GM18511 (cell line): Measurements from ENCODE around the gene NATD1.

Experiments
- ATAC-seq: cut with Tn5 transposase; IDR thresholded peaks from one replicate; pipeline ENCODE4 v1.9.1; 2021; ENCODE audit warnings: mild to moderate bottlenecking, moderate library complexity; ENCODE audit not compliant: unreplicated experiment

Gene NATD1

GRCh38 chr17:21289902-21290571 lies 36.8 kb upstream of the NATD1 start:
- no peak for ATAC-seq

- ATAC-seq, result no peak
Measured at GRCh38 chr17:21289175-21289901, 36.1 kb upstream of the NATD1 start.

GRCh38 chr17:21288571-21289017 lies 35.4 kb upstream of the NATD1 start:
- ATAC-seq, result peak; percentile 22

GRCh38 chr17:21287703-21288449 lies 34.7 kb upstream of the NATD1 start:
- ATAC-seq, result peak; percentile 46

- no peak for ATAC-seq
Measured at GRCh38 chr17:21286909-21287702, 33.9 kb upstream of the NATD1 start.

DNA sequence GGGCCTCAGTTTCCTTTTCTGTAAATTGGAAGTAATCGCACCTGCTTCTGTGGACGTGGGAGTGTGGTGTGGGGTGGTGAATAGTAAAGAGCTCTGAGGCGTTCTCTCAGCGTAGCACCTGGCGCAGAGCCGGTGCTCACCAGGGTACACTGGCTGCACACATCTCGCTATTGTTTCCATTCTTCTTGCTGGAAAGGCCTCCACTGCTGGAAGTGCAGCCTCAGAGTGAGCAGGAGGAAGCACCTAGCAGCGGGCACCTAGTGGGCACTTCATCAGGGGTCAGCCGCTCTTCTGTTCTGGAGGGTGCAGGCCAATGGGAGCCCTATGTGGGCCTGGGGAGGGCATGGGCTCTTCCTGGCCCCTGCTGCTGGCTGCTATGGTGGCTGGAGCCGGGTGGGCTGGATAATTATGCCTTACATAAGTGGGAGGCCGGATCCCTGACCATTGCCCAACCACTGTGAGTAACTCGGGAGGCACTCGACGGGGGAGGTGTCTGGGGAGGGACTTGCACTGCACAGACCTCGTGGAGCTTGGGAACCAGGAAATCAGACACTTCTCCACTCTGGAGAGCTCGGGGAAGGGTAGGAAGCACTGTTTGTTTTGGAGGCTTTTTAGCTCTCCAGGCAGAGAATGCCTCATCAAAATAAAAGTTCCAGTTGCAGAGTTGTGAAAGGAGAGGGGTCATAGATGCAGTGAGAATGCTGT lies 33.0 kb upstream of the NATD1 start:
- no peak for ATAC-seq

DNA sequence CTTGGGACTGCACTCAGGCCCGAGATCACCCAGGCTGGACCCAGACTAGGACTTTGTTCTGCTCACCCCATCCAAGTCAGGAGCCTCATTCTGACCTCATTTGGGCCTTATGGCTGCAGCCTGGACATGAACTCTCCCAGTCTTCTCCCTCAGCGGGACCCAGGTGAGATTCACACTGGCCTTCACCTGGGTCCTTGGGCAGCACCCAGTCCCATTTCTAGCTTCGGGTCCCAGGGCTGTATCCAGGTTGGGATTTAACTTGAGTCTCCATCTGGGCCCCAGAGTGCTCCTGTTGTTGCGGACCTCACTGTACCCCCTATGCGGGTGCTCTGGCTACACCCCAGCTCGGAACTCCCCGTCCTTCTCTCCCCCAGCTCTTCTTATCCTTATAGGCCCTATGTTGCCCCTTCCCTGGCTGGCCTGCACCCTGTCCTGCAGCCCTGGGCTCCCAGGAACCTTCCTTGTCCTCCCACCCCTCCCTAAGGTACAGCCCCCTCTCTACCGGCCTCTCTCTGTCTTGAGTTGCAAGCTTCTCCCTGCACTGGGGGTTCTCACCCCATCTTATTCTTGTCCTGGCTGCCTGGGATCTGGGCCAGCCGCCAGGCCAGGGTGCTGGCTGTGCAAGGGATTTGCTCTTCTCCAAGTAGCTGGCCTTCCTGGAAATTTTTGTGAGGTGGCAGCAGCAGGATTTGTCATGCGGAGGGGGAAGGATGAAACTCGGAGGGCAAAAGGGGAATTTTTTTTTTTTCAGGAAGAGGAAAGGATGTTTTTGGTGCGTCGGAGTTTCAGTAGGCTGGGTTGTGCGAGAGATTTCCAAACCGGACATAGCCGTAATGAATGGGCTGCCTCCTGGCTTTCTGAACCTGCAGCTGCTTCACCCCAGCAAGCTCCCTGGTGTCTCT lies 32.2 kb upstream of the NATD1 start:
- no peak for ATAC-seq

DNA sequence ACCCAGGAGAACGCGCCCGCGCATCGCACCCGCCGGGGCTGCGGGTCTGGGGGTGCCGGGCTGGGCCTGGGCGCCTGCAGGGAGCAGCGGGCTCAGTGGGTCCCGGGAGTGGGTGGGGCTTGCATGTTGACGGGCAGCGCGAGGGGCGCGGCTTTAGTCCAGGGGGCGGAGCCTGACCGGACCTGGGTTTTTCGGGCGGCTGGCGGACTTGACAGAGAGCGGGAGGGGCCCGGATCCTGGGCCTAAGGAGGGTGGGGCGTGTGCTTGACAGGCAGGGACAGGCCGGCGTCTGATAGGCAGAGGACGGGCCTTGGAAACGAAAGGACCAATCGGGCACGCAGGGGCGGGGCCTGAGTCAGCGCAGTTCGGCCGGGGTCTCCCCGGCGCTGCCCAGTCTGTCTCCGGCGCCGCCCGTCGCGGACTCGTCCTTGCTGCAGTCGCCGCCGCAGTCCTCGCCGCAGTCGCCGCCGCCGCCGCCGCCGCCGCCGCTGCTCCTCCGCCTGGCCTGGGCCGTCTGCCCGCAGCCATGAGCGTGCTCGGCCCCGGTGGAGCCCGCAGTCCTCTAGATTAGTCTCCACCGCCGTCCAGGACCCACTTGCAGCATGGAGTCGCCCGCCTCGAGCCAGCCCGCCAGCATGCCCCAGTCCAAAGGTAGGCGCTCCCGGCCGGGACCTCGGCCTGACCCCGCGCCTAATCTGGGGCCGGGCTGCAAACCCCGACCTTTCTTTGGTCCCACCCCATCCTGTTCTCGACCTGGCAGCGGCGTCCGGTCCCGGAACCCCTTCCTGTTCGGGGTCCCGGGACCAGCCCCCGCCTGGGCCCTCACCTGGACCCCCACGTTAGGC lies 31.3 kb upstream of the NATD1 start, which contains the start of gene MAP2K3:
Gene MAP2K3, plus strand, starts transcription at position 393 of the 845 bp plus-strand sequence. Its CDS starts 210 bp downstream, at position 603.
- ATAC-seq, result peak; percentile 73

DNA sequence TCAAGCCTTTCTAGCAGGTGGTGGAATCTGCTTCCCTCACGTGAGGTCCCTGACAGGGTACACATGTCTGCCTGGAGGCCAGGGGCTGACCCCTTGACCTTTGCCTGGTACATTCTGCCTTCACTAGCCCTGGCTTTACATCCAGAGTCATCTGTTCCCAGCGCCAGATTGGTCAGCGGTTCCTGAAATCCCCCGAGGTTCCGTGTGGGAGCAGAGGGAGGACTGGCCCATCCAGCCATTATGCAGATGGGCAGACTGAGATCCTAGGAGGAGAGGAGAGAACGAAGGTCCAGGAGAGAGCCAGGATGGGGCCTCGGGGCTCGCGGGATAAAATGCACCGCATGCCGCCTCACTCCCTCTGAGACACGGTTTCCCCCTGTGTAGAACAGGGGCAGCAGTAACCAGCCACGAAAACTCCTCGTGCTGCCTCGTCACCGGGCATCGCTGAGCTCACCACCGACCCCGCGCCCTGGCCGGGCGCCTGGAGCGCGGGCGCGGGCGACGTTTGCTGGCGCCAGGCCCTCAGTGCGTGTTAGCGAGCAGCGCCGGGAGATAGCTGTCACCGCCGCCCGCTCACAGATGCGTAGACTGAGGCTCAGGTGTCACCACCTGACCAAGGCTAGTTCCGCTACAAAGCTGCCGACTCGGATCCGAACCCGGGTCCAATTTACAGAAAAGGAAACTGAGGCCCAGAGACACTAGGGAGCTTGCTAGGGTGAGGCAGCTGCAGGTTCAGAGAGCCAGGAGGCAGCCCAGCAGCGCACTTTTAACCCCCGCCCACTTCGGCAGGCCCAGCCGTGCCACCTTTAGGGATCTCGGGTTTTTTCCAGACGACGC lies 30.5 kb upstream of the NATD1 start:
- peak; percentile 8 for ATAC-seq

- no peak for ATAC-seq
Measured at GRCh38 chr17:21282850-21283249, 29.6 kb upstream of the NATD1 start.

GRCh38 chr17:21282231-21282630 lies 29.0 kb upstream of the NATD1 start:
- no peak for ATAC-seq

DNA sequence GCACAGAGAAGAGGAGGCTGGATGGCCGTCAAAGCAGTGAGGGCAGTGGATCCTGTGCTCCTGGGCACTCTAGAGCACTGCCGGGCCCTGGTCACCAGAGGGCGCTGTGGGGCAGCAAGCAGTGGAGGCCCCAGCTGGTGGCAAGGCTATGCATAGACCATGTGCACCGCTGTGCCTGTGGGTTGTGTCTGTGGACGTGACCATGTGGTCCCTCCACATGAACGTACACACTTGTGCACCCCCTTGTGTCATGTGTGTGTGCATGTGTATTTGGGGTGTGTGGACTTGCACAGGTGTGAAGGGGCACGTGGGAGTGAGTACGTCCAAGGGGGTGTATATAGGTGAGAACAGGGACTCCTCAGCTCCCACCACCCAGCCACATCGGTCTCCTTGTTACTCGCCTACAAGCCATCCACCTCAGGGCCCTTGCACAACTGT lies 26.9 kb upstream of the NATD1 start:
- peak; percentile 32 for ATAC-seq

GRCh38 chr17:21279582-21279981 lies 26.4 kb upstream of the NATD1 start:
- no peak for ATAC-seq

DNA sequence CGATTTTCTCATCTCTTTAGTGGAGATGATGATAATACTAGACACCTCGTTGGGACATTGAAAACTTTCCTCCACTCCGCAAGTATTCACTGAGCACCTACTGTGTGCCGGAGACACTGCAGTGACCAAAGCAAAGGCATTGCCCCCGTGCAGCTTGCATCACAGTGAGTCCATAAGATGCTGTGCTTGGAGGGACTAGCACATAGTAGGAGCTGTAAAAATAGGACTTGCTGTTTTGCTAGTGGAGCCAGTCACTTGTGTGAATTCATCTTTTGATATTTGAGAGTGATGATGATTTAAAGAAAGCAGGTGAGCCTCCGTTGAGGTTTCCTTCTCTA lies 26.0 kb upstream of the NATD1 start:
- ATAC-seq, result no peak

GRCh38 chr17:21278450-21279197 lies 25.4 kb upstream of the NATD1 start:
- no peak for ATAC-seq

DNA sequence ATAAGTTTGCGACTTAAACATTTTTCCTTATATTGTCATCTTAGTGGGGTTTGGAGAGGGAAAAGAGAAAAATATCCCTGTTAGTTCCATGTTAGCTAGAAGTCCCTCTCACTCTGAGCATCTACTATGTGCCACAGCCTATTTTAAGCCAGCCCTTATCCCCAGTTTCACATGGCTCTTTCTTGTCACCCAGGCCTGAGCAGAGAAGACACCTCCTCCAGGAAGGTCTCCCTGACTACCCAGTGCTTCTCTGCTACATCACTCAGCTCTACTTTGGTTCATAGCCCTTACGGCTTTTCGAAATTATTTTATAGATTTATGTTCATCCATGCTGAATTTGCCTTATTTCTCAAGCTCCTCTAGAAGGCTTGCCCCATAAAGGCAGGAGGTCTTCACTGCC lies 24.1 kb upstream of the NATD1 start:
- no peak for ATAC-seq

- ATAC-seq, result no peak
Measured at GRCh38 chr17:21276264-21276588, 23.0 kb upstream of the NATD1 start.
